ENCODE measurements around the gene ADD1.
A peak's percentile ranks its signal among the peaks of the same experiment; 100 is the strongest.

Gene ADD1

GRCh38 chr4:2805712-2806389, 37.8 kb upstream of the ADD1 start:
- DNase-seq (ENCODE audit: low spot score) = no peak

GRCh38 chr4:2806390-2807355, 37.0 kb upstream of the ADD1 start:
- no peak for DNase-seq (ENCODE audit: low spot score)

GRCh38 chr4:2807571-2807970, 36.1 kb upstream of the ADD1 start:
- DNase-seq (ENCODE audit: low spot score) = no peak

- DNase-seq (ENCODE audit: low spot score) = no peak
Measured at GRCh38 chr4:2808001-2808400, 35.6 kb upstream of the ADD1 start.

GRCh38 chr4:2809610-2810180, 33.9 kb upstream of the ADD1 start:
- DNase-seq (ENCODE audit: low spot score) = no peak

- DNase-seq (ENCODE audit: low spot score) = no peak
Measured at GRCh38 chr4:2810388-2810787, 33.3 kb upstream of the ADD1 start.

GRCh38 chr4:2811830-2812611, 31.6 kb upstream of the ADD1 start:
- peak; percentile 67 for DNase-seq (ENCODE audit: low spot score)

GRCh38 chr4:2812612-2813354, 30.9 kb upstream of the ADD1 start:
- no peak for DNase-seq (ENCODE audit: low spot score)

GRCh38 chr4:2813446-2814405, 29.9 kb upstream of the ADD1 start:
- no peak for DNase-seq (ENCODE audit: low spot score)

- DNase-seq (ENCODE audit: low spot score) = no peak
Measured at GRCh38 chr4:2814627-2815270, 28.9 kb upstream of the ADD1 start.

GRCh38 chr4:2816401-2816954, 27.2 kb upstream of the ADD1 start:
- DNase-seq (ENCODE audit: low spot score) = no peak

GRCh38 chr4:2817137-2817536, 26.5 kb upstream of the ADD1 start:
- DNase-seq (ENCODE audit: low spot score) = no peak

- no peak for DNase-seq (ENCODE audit: low spot score)
Measured at GRCh38 chr4:2817701-2818350, 25.8 kb upstream of the ADD1 start.

GRCh38 chr4:2818351-2818939, 25.2 kb upstream of the ADD1 start:
- no peak for DNase-seq (ENCODE audit: low spot score)

- DNase-seq (ENCODE audit: low spot score) = no peak
Measured at GRCh38 chr4:2819244-2820215, 24.1 kb upstream of the ADD1 start.

- no peak for DNase-seq (ENCODE audit: low spot score)
Measured at GRCh38 chr4:2820216-2820982, 23.2 kb upstream of the ADD1 start.
